HAP-1 (cell line): ENCODE data around the gene SENP1.

ENCODE experiments used
- DNase-seq, 2 experiments: peaks; one replicate each; pipeline ENCODE4 v3.0.0-alpha.2; 2016 to 2020; ENCODE audit warnings: low spot score in 2 of 2
- H3K27me3 ChIP-seq: fragments of 250-450 bp; sonication (Bioruptor Pico); 2 replicates; pipeline ENCODE4 v1.5.1; 2020; ENCODE audit warnings: low read depth, mild to moderate bottlenecking, moderate library complexity
- H3K36me3 ChIP-seq: fragments of 250-450 bp; sonication (Bioruptor Pico); replicated peaks from 2 replicates; pipeline ENCODE4 v1.5.1; 2020; ENCODE audit warnings: mild to moderate bottlenecking
- H3K4me1 ChIP-seq: fragments of 250-450 bp; sonication (Bioruptor Pico); 2 replicates; pipeline ENCODE4 v1.5.1; 2020; ENCODE audit warnings: mild to moderate bottlenecking
- H3K4me3 ChIP-seq: fragments of 250-450 bp; sonication (Bioruptor Pico); 2 replicates; pipeline ENCODE4 v1.5.1; 2020; ENCODE audit warnings: mild to moderate bottlenecking, moderate library complexity
- H3K9me3 ChIP-seq: fragments of 250-450 bp; sonication (Bioruptor Pico); 2 replicates; pipeline ENCODE4 v1.5.1; 2020; ENCODE audit warnings: mild to moderate bottlenecking, moderate library complexity
- in situ Hi-C: fragments of 300-500 bp; cut with MboI; formaldehyde crosslinking; loops from 3 replicates; pipeline ENCODE4 v1.14.3; 2020; ENCODE audit warnings: low sequenced_read_pairs, inconsistent platforms, mixed read lengths

Gene SENP1

DNA sequence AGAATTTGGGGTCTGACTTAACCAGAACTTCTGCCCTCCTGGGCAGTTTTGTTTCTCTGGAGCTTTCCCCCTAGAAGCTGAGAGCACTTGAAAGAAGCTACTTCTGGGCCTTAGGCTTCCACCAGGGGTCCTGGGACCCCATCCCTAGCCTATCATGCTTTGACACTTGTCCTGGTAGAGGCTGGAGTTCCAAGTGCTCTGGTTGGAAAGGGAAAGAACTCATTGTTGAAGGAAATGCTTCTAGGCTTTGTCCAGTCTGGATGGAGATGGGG, 100.2 kb downstream of the SENP1 start:
- H3K27me3 ChIP-seq: no peaks in the 10 kb centered on the region
- no peaks in the 10 kb centered on the region for H3K9me3 ChIP-seq
- no peak for DNase-seq
- H3K4me1 ChIP-seq: peaks cover 24% of the 10 kb centered on the region
- in situ Hi-C loops: no loop called here
- H3K4me3 ChIP-seq: no peak overlapping the region
- H3K36me3 ChIP-seq: no peaks in the 10 kb centered on the region

DNA sequence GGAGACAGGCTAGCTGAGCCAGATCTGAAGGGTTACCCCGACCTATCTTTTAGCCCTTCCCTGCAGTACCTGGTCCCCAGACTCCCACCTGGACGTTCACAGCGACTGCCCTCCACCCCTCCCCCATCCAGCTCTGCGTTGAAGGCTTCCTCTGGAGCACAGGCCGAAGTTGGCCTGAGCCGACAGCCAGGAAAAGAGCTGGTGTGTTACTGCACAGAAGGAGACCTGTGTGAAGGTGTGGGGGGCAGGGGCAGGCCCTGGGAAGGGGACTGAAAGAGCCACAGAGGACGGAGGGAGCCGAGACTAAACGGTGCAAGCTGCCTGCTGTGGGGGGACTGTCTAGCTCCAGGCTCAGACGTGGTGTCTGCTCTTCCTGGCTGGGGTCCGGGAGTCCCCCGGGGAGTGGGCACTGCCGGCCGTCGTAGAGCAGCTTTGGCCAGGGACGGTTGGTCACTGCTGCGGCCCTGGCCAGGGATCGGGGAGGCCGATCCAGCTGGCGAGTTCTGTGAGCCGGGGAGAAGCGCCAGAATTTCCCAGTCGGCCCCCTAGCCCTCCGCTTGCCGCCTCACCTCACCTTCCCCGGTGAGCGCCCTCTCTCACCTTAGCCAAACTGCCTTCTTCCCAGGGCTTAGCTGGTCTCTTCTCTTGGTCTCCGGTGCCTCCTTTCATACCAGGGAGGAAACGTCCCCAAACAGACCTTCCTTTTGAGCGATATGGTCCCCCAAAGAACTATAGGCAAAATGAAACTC, 100.7 kb downstream of the SENP1 start:
- no peaks in the 10 kb centered on the region for H3K27me3 ChIP-seq
- in situ Hi-C loops: no loop called here

DNA sequence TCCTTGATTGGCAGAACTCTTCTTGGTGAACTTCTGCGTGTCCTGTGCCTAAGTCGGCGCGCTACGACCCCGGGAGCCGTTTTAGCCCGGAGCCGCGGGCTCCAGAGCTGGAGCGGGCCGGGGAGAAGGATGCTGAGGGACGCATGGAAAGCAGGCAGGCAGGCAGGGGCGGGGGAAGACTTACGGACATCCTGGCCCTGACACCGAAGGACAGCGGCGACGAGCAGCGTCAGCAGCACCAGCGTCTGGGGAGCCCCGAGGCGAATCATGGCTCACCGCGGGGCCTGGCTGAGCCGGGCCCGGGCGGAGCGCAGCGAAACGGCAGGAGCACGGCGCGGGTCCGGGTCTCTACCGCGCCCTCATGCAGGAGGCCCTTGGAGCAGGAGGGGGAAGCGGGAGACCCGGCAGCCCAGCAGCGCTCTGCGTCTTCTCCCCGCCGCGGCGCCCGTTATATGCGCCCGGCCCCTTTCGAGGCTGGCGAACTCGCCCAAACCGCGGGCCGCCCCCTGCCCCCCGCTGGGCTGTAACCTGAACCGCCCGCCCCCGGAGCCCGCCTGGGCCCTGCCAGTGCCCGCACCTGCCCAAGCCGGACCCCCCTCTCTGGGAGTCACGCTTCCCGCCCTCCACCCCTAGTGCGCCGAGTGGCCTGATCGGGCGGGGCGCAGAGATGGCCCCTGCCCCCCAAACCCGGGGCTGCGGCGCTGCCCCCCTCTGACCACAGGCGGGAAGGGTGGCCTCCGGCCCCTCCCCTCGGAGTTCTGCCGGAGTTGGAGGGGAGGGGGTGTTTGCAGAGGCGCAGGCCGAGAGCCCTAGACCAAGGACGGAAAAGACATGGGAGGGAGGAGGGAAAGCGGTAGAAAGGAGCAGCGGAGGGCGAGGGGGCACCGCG, 101.6 kb downstream of the SENP1 start, which contains the start of gene COL2A1:
Gene COL2A1 (minus strand): TSS at position 424 of the 889 bp plus-strand sequence. CDS start 155 bp downstream, at position 269.
- peak; percentile 66 to 89 for DNase-seq
- H3K4me3 ChIP-seq: peak within 1 kb of the TSS; percentile 63
- in situ Hi-C loops: no loop called here
- no peaks in the 10 kb centered on the region for H3K9me3 ChIP-seq
- peaks cover 4% of the 10 kb centered on the region; the same call in 1 of the 2 replicates for H3K36me3 ChIP-seq
- H3K4me1 ChIP-seq: peaks cover 26% of the 10 kb centered on the region
- H3K27me3 ChIP-seq: no peaks in the 10 kb centered on the region

More for the DNA sequence above, 100.7 kb downstream of the SENP1 start:
- Histone ChIP-seq H3K4me1 (peaks cover 26% of the 10 kb centered on the region), H3K36me3 (no peaks in the 10 kb centered on the region), H3K4me3 (peak overlapping the region; percentile 63), H3K9me3 (no peaks in the 10 kb centered on the region)
- no peak for DNase-seq

DNA sequence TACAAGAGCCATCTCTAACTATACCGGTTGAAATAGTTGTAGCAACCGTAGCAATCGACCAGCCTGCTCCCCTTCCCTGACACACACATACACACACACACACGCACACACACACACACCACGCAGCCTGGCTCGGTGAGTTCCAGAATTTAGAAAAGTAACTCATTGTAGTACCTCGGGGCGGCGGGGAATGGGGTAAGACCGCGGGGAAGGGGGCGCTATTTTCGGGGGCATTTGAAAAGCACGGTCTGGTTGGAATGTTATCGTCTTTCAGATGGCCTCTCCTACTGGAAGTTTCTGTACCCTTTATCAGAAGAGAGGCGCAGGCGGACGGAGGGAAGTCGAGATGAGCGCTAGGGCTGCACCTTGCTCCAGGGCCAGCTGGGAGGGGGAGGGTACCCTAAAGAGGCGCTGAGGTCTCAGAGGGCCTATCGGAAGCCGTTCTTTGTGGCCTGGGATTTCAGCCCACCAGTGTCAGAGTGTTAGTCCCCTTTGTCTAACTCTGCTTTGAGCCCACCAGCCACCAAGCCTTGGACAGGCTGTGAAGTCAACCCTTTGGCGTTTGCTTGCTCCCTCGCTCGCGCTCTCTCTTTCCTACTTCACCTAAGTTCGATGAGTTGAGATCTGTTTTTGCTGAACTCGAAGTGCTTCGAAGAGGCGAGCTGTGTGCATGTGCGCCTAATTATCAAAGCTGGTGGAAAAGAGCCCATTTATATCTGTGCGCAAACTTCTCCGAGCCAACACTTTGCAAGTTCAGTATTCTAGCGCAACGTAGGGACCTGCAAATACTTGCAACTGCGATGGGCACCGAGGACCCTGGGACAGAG, 102.4 kb downstream of the SENP1 start:
- peaks cover 9% of the 10 kb centered on the region; the same call in 1 of the 2 replicates for H3K36me3 ChIP-seq
- H3K4me1 ChIP-seq: peaks cover 26% of the 10 kb centered on the region
- in situ Hi-C loops: no loop called here
- H3K9me3 ChIP-seq: no peaks in the 10 kb centered on the region
- H3K4me3 ChIP-seq: peak overlapping the region; percentile 63
- peak; percentile 36 to 66 for DNase-seq
- H3K27me3 ChIP-seq: no peaks in the 10 kb centered on the region

DNA sequence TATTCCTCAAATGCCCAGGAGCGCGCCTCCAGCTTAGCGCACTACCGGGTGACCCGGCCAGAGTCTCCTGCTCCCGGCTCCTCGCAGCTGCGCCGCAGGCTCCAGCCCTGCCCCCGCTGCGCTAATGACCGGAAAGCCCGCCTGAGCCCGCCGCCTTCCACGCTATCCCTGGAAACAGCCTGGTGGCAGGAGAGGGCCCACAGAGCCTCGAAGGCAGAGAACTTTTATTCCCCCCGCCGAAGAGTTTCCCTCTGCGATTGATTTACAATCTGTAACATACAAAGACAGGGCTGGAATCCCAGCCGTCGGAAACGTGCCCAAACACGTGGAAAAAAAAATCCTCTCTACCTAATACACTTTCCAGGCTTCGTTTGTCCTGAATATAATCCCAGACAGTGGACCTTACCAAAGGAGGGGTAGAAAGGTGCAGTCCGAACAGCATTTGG, 103.1 kb downstream of the SENP1 start:
- Histone ChIP-seq H3K27me3 (no peaks in the 10 kb centered on the region), H3K4me3 (peak overlapping the region; percentile 63), H3K9me3 (no peaks in the 10 kb centered on the region), H3K36me3 (peaks cover 9% of the 10 kb centered on the region), H3K4me1 (peaks cover 26% of the 10 kb centered on the region)
- DNase-seq: peak; percentile 27 to 71
- in situ Hi-C loops: no loop called here

DNA sequence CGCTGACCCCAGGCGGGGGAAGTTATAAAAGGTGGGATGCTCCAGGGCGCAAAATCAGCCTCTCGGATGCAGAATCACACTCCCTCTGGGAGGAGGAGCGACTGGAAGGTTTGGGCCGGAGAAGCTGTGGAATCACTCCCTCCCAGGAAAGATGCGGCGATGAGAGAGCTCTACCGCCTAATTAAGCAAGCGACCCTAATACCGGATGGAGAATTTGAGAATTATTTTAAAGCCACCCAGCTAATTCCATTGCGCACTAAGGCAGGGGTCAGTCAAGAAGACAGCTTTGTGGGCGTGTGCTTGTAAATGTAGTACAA, 103.5 kb downstream of the SENP1 start:
- Histone ChIP-seq H3K36me3 (peaks cover 12% of the 10 kb centered on the region), H3K4me3 (peak overlapping the region; percentile 63), H3K27me3 (no peaks in the 10 kb centered on the region), H3K9me3 (no peaks in the 10 kb centered on the region), H3K4me1 (peaks cover 26% of the 10 kb centered on the region)
- no peak for DNase-seq
- in situ Hi-C loops: no loop called here

DNA sequence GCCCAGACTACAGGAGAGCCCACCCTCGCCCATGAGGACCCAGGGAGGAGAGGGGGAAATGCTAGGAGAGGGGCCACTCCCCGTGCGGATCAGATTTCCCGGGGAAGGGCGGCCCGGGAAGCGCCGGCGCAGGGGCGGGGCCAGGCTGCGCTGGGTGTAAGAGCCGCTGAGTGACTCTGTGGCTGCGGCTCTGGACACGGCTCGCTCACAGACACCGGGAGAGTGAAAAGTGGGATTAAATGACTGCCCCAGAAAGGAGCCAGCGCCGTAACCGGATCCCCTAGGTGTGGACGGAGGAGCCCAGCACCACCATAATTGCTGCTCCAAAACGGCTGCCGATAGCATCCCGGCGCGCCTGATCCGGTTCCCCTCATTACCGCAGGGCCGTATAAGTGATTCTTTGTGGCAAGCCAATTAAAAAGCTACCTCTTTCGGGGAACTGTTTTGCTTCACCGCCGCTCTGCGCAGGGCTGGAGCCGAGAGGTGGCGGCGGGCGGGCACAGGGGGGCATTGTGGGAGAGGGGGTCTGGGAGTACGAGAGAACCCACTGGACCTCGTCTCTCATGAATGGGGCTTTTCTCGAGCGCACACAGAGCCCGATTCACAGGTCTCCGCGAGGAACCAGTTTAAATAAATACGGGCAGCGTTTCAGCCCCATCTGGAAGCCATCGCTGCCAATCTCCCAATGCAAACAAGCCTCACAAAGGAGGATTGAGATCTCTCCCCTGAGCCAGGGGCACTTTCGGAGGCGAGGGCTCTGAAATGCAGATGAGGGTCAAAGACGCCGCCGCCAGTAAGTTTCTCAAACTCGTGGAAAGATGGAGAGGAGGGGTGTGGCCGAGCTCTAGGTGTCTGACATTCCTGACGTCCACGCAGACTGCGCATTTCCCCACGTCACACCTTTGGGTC, 104.1 kb downstream of the SENP1 start:
- Histone ChIP-seq H3K9me3 (no peaks in the 10 kb centered on the region), H3K4me1 (peaks cover 26% of the 10 kb centered on the region), H3K36me3 (peaks cover 18% of the 10 kb centered on the region), H3K27me3 (no peaks in the 10 kb centered on the region), H3K4me3 (peak overlapping the region; percentile 63)
- peak; percentile 73 to 85 for DNase-seq
- in situ Hi-C loops: no loop called here

DNA sequence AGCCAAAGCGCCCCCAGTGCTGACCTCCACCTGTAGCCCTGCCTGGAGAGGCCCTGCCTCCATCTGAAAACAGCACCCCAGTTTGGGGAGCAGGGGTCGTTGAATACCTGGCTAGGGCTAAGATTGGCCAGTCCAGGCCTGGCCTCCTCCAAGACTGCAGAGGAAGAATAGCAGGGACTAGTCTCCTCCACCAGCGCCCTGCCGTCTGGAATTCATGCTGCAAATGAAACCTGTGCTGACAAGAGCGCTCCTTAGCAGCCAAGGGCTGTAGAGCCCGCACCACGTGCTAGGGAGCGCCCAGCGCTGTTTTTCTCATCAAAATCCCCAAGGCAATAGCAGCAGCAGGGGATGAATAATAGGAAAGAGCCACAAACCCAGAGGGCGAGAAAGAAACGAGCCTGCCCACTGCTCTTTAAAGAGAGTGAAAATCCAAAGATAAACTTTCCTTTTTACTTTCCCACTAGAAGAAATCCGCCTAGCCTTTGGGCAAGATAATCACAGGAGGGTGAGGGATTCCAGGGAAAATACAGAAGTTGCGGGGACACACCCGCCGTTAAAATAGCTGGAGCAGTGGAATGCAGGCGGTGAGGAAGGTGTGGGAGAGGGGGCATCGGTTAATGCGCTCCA, 104.9 kb downstream of the SENP1 start:
- Histone ChIP-seq H3K4me1 (peaks cover 26% of the 10 kb centered on the region), H3K4me3 (peak overlapping the region; percentile 63), H3K36me3 (peaks cover 26% of the 10 kb centered on the region), H3K9me3 (no peaks in the 10 kb centered on the region), H3K27me3 (no peaks in the 10 kb centered on the region)
- in situ Hi-C loops: no loop called here
- peak; percentile 61 to 77 for DNase-seq

DNA sequence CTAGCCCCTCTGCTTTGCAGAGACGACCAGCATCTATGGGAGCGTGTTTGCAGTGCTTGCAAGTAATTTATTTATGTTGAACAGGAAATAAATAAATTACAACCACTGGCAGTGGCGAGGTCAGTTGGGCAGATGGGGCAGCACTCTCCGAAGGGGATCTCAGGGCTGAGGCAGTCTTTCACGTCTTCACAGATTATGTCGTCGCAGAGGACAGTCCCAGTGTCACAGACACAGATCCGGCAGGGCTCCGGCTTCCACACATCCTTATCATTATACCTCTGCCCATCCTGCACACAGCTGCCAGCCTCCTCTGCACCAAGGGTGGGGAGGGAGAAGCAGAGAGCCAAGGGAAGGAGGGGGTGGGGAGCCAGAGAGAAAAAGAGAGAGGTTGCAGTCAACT, 106.1 kb downstream of the SENP1 start:
- in situ Hi-C loops: no loop called here
- Histone ChIP-seq H3K4me3 (no peak overlapping the region), H3K4me1 (peaks cover 22% of the 10 kb centered on the region), H3K36me3 (peaks cover 38% of the 10 kb centered on the region), H3K9me3 (no peaks in the 10 kb centered on the region), H3K27me3 (no peaks in the 10 kb centered on the region)
- no peak for DNase-seq

DNA sequence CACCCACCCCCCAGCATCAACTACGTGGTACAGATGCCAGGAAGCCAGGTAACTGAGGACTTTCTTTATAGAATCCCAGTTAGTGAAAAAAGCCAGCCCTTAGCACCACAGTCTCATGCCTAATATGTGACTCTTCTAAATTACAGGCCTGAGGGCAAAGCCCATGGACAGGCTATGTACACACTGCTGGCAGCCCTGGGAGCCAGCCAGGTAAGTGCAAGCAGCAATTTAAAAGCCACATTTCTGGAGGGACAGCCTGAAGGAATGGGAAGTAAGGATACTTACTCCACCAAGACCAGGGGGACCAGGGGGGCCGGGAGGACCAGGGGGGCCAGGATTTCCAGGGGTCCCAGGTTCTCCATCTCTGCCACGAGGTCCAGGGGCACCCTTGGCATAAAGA, 108.6 kb downstream of the SENP1 start:
- no peaks in the 10 kb centered on the region for H3K27me3 ChIP-seq

DNA sequence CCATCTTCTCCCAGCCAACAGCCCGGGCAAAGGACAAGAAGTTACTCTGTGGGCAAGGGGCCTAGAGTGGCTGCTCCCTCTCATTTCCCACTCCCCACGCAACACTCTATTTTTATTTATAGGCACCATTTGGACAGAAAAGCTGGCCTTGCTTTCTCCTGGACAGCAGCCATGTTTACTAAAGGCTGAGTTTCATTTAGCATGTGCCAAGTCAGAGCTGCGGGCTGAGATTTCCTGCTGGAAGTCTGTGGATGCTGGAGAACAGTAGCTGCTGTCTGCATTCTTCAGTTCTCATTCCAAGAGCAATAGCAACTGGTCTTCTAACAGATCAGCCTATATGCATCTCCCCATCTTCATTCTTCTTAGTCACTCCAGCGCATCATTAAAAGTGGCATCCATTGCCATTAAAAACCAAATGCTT, 109.9 kb downstream of the SENP1 start:
- H3K9me3 ChIP-seq: no peaks in the 10 kb centered on the region
- in situ Hi-C loops: no loop called here
- peaks cover 76% of the 10 kb centered on the region for H3K36me3 ChIP-seq
- no peaks in the 10 kb centered on the region for H3K27me3 ChIP-seq
- no peak for DNase-seq
- peaks cover 6% of the 10 kb centered on the region for H3K4me1 ChIP-seq
- H3K4me3 ChIP-seq: no peak overlapping the region

More for the DNA sequence above, 108.6 kb downstream of the SENP1 start:
- in situ Hi-C loops: no loop called here
- Histone ChIP-seq H3K36me3 (peaks cover 63% of the 10 kb centered on the region), H3K4me3 (no peak overlapping the region), H3K4me1 (peaks cover 10% of the 10 kb centered on the region), H3K9me3 (no peaks in the 10 kb centered on the region)
- DNase-seq: no peak

DNA sequence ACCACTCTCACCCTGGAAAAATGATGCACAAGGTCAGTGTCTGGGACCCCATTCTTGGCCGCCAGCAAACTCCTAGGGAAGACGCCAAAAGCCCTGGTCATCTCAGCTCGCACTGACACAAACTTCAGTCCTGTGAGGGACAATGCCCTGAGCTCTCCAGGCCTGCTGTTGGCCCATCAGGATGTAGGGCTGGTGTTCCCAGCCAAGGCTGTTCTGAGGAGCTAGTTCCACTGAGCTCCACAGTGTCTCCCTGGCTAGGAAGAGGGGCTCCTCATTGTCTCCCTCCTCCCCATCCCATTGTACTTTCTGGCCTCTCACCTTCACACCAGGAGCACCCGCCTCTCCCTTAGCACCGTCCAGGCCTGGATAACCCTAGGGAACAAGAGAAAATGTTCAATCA, 112.4 kb downstream of the SENP1 start:
- Histone ChIP-seq H3K4me3 (no peak overlapping the region), H3K36me3 (peaks cover 88% of the 10 kb centered on the region), H3K9me3 (no peaks in the 10 kb centered on the region), H3K27me3 (no peaks in the 10 kb centered on the region), H3K4me1 (peaks cover 3% of the 10 kb centered on the region; the same call in 1 of the 2 replicates)
- in situ Hi-C loops: no loop called here
- no peak for DNase-seq
